Stimulated activated CD8-positive, alpha-beta memory T cell treated with anti-CD3 and anti-CD28 coated beads, Interleukin-12 subunit alpha, Interleukin-12 subunit beta, amount 100 ng/mL, for 1 hour (primary cell): ENCODE measurements around the gene NREP.

Experiments
- DNase-seq: peaks from one replicate; pipeline ENCODE4 v3.0.0-alpha.2; 2020; ENCODE audit warnings: low read depth

NREP gene, protein sequence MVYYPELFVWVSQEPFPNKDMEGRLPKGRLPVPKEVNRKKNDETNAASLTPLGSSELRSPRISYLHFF

DNA sequence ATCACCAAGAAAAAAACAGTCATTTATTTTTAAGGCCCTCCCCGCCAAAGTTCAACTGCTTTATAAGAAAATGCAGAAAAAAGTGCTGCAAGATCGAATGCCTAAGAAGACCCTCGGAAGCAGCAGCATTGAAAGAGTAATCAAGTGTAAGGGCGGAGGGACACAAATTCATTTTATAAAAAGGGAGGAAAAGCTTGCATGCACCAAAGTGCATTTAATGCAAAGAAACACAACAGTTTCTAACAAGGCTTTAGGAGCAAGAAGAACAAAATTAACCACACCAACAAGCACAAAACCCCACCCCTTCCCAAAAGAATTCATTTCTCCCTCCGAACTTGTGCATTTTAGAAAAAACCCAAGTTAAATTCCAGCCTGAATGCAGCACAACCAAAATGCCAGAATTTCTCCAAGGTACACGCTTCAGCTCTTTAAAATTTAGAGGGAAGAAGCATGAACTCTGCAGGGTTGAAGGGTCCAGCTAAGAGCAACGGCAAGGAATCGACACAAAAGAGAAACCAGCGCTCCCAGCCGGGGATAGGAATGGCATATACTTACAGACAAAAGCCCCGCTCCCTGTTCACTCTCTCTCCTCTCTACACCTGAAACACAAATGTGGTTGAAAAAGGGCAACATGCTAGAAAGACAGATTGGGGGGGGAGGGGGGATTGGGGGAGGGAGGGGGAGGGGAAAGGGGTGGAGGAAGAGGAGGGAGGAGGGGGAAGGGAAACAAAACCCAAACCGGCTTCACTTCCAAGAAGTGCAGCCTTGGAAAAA lies at the start of gene NREP:
TSS of gene NREP (minus strand) at position 614 of the 774 bp plus-strand sequence. CDS start 1,422 bp downstream, outside the sequence.
- no peak for DNase-seq

DNA sequence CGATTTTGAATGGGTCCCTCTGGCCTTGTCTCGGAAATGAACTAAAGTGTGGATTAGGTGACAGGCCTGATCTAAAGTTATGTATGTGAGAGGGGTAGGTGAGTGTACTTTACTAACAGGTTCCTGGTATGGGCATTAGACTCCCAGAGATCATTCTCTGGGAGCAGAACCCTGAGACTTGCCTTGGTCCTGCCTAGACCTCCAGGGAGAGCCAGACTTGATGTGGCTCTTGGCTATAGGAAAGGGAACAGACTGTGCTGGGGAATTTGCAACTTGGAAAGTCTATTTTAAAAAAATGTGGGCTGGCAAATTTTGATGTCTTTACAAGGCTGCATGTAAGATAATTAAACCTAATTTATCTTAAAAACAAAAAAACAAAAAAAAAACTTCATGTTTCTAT lies 49.8 kb upstream of the NREP start:
- no peak for DNase-seq

DNA sequence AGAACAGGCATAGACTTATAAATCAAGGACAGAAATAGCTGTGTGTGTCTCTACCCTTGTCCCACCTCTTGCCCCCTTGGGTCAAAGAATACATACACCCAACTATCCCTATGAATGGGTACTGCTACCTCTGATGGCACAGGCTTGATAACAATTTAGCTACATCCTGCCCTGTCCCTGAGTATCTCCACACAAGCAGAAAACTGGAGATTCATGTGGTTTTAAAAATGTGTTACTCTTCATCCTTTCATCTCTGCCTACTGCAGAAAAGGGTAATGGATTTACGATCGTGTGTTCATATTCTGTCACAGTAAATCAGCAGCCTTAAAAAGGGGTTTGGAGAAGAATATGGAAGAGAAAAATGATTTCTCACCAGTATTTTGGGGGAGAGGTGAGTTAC lies 49.2 kb upstream of the NREP start:
- DNase-seq: no peak

GRCh38 chr5:111805071-111805470 lies 48.1 kb upstream of the NREP start:
- DNase-seq: no peak

GRCh38 chr5:111800351-111800750 lies 43.4 kb upstream of the NREP start:
- no peak for DNase-seq

- no peak for DNase-seq
Observed at GRCh38 chr5:111795142-111795541, 38.1 kb upstream of the NREP start.

DNA sequence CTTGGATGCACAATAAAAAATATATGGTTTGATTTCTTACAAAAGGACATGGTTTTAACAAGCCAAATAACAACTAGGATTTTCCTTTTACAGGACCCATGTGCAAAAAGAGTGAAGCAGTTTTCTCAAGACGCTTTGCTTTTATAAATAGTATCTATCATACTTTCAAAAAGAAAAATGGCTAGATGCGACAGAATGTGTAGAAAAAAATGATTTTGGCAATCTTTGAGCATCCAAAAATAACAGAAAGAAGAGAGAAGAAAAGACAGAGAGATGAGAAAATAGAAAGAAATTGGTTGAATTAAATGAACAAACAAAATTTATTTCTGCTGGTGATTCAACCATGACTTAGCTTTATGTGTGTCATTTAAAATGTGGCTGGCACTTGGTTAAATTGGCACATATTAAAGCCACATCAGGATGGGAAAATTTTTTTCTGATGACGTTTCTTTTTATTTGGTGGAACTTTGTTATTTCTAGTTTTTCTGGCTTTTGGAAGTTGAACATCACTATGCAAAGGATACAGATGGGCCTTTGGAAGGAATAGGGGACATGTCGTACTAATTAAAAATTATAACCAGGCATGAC lies 35.6 kb upstream of the NREP start:
- no peak for DNase-seq

- no peak for DNase-seq
Observed at GRCh38 chr5:111790295-111790694, 33.3 kb upstream of the NREP start.

DNA sequence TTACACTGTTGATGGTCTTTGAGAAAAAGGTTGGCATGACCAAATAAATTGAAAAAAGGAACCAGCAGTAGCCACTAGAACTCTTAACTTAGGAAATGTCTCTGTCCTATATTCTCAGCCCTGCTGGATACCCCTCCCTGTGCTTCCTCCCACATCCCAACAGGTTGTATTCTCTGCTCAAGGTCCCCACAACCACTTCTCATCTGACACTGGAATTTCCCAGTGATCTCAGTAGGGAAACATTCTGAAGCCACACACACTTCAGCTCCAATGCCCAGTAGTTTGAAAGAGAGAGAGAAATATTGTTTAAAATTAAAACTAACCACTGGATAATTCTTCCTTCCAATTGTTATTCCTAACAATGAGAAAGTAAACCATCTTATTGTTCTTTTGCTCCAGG lies 30.0 kb upstream of the NREP start:
- DNase-seq: no peak

DNA sequence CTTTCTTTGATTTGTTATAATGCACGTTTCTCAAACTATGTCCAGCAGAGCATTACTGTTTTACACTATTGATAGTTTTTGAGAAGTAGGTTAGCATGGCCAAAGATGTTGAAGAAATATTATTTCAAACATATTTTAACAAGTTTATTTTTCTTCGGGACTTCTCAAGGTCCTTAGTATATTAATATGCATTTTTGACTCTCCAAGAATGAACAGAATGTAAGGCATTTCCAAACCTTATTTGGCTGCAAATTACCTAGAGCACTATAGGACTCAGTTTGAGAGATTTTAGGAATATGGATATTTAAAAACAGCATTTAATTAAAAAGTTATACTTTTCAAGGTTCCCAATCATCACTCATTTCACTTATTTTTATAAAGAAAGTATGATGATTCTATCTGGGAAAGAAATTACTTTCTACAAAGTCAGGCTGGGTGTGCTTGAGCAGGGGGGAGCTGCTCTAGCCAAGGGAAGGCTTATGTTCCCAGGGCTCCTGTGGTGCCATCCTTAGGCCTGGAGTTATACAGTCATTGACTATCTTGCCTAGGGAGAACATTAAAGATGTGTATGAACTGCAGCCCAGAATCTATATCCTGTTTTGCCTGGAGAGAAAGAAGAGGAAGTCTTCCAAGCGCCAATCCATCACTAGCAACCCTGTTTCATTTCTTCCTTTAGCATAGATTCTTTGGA lies 27.6 kb upstream of the NREP start:
- DNase-seq: no peak

- DNase-seq: no peak
Observed at GRCh38 chr5:111783537-111783936, 26.5 kb upstream of the NREP start.

DNA sequence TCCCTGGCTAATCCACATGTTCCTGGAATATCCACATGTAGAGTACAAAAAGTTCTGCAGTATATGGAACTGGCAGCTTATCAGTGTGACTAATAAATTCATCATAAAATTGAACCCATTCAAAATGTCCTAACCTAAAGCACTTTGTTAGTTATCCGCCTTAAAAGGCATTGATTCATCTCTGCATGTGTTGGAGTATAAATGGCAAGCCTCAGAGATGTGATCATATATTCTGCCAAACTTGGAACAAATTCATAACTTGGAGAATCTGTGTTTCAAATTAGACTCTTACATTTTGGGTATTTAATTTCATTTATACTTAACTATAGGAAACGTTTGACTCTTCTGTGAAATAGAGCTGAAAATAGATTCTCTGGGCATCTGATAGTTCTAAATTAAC lies 25.2 kb upstream of the NREP start:
- no peak for DNase-seq

DNA sequence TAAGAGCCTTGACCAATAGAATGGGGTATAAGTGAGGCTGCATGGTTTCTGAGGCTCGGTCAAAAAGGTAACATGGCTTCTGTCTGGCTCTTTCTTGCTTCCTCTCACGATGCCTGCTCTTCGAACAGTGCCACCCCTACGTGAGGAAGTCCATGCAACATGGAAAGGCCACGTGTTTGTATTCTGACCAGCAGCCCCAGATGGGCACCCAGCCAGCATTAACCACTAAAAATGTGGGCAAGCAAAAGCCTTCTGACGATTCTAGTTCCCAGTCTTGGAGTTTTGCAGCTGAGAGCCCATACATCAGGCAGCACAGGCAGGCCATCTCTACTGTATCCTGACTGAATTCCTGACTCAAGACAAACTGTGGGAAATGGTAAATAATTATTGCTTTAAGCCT lies 24.2 kb upstream of the NREP start:
- DNase-seq: no peak

GRCh38 chr5:111779922-111780292 lies 22.9 kb upstream of the NREP start:
- no peak for DNase-seq

DNA sequence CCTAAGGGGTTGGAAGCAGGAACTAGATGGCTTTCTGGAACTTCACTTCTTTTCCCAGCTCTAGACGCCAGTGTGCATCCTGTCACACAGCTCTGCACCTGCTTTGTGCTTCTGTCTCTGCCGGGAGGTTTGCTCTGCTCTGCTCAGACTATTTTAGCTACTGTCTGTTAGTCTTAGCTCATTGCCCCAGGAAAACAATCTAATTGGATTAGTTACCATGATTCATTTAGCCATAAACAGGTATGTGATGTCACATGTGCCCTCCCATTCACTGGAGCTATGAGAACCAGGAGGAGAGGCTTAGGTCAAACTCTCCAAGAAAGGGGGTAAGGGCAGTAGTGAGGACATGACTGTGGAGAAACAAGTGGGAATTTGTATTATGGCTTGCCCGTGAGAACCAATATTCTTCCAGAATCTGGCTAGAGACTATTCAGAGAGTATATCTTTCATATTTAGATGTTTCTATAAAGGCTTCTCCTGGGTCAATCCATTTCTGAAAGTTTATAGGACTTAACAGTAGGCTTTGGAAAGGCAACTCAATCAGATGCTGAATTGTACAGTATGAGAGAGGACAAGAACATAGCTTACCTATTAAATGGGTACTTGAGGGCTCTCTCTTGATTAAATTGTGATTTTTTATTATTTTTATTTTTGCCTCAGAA lies 22.4 kb upstream of the NREP start:
- no peak for DNase-seq

DNA sequence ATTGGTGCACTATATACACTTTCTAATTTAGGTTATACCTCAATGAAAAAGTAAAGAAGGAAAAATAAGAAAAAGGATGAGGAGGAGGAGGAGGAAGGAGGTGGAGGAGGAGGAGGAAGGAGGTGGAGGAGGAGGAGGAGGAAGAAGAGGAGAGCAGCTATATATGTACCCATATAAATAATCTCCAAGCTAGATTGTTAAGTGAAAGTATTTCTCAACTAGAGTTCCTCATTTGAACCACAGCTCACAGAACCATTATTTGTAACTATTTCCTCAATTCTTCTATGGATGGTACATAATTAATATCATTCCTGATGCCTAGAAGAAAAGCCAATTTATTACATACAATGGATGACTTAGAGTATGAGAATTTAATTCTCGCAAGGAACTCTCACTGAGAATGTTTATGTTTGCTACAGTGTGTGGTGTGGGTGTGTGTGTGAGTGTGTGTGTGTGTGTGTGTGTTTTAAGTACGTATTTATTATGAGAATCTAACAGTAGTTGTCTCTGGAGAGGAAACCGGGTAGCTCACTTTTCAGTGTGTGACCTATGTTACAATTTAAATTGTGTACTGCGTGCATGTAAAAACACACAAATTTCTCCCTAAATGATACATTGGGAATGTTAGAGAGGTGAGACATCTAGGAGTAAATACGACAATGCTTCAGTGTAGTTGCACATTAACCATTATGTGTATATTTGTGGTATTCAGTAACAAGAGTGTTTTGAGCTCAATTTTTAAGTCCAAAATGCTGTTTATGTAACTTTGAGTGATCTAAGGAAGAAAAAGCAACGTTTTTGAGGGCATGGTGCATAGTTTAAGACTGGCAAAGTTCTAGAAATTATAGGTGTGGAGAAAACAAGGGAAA lies 20.2 kb upstream of the NREP start:
- no peak for DNase-seq

DNA sequence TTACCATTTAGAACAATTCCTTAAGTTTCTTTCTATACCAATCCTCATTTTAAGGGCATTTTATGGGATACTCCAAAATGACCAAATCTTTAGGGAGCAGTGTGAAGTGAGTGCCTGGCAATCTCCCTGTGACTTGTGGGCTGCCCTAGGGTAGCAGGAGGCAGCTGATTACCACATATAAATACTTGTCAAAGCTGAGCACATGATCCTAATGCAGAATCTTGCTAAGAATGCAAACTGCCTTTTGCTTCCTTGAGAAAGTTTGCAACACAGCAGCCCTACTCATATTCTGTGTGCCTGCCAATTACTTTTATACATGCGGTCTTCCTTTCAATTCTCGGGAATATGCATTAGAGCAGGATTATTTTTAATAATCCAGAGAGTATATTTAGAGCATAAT lies 18.2 kb upstream of the NREP start:
- DNase-seq: no peak

DNA sequence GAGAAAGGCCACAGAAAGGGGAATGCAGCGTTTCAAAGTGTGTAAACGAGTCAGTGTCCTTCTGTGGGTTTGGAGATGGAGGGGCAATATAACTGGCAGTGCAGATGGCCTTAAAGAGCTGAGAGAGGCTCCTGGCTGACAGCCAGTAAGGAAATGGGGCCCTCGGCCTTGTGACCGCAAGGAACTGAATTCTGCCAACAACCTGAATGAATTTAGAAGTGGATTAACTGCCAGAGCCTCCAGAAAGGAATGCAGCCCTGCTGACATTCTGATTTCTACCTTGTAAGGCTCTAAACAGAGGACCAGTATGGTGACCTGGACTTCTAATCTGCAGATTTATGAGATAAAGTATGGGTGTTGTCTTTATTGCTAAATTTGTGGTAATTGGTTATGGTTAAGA lies 17.5 kb upstream of the NREP start:
- DNase-seq: no peak

GRCh38 chr5:111772456-111773122 lies 15.6 kb upstream of the NREP start:
- no peak for DNase-seq

DNA sequence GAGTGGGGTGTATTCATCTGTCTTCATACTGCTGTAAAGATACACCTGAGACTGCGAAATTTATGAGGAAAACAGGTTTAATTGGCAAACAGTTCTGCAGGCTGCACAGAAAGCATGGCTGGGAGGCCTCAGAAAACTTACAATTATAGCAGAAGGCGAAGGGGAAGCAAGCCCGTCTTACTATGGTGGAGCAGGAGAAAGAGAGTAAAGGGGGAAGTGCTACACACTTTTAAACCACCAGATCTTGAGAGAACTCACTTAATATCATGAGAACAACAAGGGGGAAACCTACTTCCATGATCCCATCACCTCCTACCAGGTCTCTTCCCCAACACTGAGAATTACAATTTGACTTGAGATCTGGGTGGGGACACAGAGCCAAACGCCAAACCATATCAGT lies 12.5 kb upstream of the NREP start:
- no peak for DNase-seq
